Prostate gland (tissue), 2 donors: ENCODE results near the gene COL25A1.

ENCODE experiments used
- CTCF ChIP-seq, 4 experiments: fragments of 200-600 bp in 2 of 4; fragments of 450-650 bp in 2 of 4; sonication (generic) in 2 of 4; IDR thresholded peaks; 1 replicate in 3 of 4; 2 replicates in 1 of 4; pipeline ENCODE4 v1.5.1; 2016 to 2019; ENCODE audit warnings: antibody characterized with exemption in 4 of 4, mild to moderate bottlenecking in 2 of 4, moderate library complexity in 2 of 4
- POLR2A ChIP-seq: fragments of 450-650 bp; IDR thresholded peaks from one replicate; pipeline ENCODE4 v1.6.1; 2016; ENCODE audit warnings: antibody characterized with exemption, mild to moderate bottlenecking

GRCh38 chr4:109065006-109065405, 237.5 kb downstream of the COL25A1 start:
- TF ChIP-seq CTCF (IDR thresholded peaks at IDR 0.05) (no peak), POLR2A (no peak)
